ENCODE data around the gene LIG1.

GRCh38 chr19:48176226-48176625 is 6.1 kb upstream of the LIG1 start:
- TF ChIP-seq CTCF (conservative IDR thresholded peaks at IDR 0.05; ENCODE audit: low read length) (no peak), EZH2phosphoT487 (IDR thresholded peaks at IDR 0.05; ENCODE audit: borderline replicate concordance, low read depth, low read length) (no peak)
